GM18511 (cell line): ENCODE measurements around the gene OOEP.

Experiments
- ATAC-seq: cut with Tn5 transposase; IDR thresholded peaks from one replicate; pipeline ENCODE4 v1.9.1; 2021; ENCODE audit warnings: mild to moderate bottlenecking, moderate library complexity; ENCODE audit not compliant: unreplicated experiment

OOEP gene

DNA sequence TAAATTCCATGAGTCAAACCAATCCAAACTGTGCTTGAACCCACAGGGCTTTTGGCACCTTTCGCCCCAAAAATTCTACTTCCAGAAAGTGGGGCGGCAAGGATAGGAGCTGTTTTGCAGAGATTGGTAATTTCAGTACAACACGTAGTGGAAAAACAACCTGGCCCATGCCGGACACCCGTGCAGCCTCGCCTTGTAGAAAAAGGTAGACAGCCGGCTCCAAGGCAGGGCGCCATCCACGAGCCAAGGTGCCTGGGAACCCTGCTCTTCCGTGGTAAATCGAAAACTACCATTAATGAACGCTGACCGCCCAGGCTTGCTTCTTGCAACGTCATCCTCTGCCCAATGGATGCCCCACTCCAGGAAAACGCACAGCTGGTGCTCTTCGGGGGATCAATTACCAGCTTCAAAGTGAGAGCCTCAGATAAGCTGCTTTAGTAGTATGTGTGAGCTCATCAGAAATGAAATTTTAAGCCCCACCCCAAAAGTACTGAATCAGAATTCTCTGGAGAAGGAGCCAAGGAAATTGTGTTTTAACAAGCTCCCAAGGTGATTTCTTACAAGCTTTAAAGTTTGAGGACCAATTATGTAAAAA lies 1.8 kb downstream of the OOEP start:
- no peak for ATAC-seq

DNA sequence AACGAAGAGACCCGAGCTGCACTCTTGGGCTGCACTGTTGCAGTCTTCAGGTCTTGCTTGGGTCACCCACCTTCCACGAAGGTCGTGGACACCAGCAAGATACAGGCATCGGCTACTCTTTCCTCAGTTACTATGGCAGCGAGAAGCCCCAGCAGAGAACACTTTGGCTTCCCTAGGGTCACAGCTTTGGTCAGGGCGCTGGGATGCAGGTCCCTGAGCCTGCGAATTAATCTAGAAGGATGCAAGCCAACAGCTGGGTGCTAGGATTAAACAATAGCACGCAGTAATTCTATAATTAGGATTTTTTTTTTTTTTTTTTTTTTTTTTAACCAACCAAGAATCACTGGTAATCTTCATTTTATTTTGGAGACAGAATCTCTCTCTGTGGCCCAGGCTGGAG lies 5.1 kb downstream of the OOEP start:
- ATAC-seq, result no peak

DNA sequence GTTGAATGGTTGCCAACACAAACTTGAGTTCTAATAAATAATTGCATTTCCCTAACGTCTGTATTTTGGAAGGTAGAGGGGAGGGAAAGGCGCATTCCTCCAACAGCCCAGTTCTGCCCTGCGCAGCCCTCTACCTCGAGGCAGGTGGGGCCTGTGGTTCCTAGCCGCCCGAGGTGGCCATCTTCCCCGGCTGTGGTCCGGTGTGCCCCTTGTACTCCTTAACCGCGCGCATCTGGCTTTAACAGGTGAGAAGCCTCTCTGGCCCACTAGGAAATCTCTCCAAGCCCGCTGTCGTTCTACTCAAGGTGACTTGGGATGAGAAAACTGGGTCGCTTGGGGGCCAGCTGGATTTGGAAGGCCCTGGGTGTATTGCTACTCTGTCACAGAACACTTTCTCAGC lies 5.6 kb downstream of the OOEP start:
- no peak for ATAC-seq

DNA sequence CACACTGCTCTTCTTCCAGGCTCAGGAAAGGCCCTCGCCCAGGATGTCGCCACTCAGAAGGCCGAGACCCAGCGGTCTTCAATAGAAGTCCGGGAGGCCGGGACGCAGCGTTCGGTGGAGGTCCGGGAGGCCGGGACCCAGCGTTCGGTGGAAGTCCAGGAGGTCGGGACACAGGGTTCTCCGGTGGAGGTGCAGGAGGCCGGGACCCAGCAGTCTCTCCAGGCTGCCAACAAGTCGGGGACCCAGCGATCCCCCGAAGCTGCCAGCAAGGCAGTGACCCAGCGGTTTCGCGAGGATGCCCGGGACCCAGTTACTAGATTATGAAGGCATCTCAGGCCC lies 6.2 kb downstream of the OOEP start:
- ATAC-seq, result no peak

DNA sequence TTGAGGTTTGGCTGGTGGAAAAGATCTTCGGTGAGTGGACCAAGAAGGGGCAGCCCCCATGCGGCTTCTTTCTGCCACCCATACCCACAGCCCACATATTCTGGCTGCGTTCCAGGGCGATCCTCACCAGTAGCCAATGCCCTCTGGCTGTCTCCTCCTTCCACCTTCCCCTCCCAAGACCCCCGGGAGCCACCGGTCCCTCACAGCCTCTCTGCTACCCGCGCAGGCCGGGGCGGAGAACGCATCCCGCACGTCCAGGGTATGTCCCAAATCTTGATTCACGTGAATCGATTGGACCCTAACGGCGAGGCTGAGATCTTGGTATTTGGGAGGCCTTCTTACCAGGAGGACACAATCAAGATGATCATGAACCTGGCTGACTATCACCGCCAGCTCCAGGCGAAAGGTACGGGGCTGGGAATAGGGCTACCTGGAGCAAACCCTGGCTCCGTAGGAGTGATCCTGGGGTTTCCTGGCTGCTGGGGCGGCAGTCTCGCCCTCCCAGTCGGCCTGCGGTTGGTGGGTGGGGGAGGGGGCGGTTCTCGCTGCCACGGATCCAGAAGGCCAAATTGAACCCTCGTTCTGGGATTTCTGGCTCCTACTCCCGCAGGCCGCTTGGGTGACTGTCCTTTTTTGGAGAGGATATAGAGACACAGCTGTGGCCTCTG lies 6.7 kb downstream of the OOEP start:
- no peak for ATAC-seq

DNA sequence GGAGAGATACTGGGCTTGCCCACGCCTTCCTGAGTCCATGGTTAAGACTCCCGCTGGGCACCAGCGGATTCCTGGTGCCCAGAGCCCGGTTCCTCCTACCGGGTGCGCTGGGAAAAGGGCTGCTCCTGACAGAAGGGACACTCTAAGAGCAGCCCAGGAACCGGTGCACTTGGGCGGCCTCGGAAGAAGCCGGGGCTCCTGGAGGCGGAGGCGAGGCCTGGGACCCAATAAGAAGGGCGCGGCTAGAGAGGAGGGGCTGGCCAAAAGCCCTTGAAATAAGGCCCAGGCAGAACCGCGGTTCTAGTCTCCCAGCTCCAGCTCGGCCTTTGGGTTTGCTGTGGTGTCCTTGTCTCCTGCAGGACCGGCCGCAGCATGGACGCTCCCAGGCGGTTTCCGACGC lies 7.3 kb downstream of the OOEP start, which contains the start of gene KHDC3L:
KHDC3L (plus strand) TSS at position 301 of the 400 bp plus-strand sequence; CDS start at position 373, 72 bp downstream.
- no peak for ATAC-seq

DNA sequence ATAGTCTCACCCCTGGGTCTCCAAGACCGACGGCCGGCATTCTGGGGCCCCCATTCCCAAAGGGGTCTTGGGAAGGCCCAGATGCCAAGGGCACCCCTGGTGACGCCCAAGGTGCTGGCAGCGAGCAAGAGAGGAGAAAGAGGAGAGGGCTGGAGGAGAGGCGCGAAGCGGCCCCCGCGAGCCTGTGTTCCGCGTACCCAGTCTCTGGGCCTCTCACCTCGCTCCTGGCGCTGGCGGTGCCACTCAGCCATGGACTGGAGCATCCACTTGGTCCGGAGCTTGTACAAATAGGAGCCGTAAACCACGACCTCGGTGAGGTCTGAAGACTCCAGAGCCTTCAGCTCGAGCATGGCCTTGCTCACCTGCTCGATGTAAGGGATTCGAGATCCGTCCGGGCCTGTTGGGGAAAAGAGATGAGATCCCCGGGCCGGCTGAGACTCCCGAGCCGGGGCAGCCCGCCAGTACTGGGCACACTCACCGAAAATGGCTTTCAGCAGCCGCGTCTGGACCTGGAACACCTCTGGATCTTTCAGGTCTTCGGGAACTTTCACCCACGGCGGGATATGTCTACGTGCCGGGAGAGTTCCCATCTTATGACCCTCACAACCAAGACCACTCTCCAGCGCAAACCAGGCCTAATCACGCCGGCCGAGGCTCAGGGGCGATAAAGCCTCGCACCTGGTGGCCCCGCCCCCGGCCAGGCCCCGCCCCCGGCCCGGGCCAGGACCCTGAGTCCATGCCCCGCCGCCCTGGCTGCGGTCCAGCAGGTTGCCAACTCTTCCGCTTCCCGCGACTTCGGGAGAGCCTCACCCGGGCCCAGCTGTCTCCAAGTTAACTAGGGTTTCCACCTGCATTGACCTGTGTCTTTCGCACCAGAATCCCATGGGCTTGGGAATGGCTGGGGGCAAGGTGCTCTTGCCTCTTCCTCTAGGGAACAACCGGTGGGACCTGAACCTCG lies 15.8 kb downstream of the OOEP start, which contains the start of gene DPPA5:
DPPA5 (minus strand) TSS at position 641 of the 958 bp plus-strand sequence; CDS start at position 590, 51 bp downstream.
- no peak for ATAC-seq

DNA sequence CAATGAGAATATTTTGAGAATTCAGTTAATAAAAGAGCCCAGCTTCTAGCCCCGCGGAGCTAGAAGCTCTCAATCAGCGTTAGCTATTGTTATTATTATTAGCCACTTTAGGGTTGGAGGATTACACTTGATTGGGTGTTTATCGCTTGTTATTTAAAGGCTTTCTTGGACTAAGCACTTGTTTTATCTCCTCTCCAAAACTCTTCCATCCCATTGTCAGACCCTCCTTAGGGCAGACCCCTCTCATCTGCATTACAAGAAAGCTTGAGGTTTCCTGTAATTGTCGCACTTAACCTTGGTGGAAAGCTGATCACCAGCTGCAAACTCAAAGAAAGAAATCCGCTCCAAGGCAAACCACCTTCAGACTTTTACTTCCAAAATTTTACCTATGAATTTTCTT lies 20.4 kb downstream of the OOEP start:
- no peak for ATAC-seq

DNA sequence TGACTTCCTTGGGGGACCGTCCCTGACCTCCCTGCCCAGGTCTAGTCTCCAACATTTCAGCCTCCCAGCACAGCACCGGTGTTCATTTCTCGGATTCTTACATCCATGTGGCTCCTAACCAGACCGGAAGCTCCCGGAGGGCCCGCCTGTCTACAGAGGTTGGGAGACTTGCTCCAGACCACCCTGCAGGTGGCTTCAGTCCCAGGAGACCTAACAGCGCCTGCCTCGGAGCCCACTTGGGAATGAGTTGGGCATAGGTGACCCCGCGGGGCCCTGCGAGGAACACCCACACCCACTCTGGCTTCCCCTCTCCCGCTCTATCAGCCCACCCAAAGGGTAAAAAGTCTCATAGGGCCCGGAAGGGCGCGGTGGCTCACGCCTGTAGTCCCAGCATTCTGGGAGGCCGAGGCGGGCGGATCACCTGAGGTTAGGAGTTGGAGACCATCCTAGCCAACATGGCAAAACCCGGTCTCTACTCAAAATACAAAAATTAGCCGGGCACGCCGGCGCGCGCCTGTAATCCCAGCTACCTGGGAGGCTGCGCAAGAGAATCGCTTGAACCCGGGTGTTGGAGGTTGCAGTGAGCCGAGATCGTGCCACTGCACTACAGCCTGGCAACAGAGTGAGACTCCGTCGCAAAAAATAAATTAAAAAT lies 21.0 kb downstream of the OOEP start:
- ATAC-seq, result no peak

DNA sequence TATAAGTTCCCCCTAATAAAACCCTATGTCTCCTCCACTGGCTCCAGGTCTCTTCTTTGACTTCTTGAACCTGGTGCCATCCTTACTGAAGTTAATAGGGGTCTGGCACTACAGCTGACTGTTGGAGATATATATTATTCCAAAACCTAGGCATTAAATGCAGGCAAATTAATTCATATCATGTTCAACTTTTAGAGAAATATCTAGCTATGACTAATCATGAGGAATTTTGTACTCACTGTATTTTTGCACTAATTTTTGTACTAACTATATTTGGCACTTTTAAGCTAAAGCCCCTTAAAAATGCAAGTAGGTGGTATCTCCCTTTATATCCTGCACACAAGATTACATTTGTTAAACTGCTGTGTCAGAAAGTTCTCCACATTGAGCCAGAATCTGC lies 26.5 kb downstream of the OOEP start:
- ATAC-seq, result no peak

DNA sequence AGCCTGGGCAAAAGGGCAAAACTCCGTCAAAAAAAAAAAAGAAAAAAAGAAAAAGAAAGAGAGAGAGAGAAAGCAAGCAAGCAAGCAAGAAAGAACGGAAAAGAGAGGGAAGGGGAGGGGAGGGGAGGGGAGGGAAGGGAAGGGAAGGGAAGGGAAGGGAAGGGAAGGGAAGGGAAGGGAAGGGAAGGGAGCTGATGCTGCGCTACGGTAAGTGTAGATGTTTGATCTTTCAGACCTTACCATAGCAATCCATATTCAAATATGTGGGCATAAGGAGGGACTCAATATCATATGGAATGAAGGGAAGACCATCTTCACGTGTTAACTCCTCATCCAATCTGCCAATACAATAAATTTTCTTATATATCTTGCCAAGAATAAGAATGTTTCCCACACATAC lies 27.5 kb downstream of the OOEP start:
- ATAC-seq, result no peak

DNA sequence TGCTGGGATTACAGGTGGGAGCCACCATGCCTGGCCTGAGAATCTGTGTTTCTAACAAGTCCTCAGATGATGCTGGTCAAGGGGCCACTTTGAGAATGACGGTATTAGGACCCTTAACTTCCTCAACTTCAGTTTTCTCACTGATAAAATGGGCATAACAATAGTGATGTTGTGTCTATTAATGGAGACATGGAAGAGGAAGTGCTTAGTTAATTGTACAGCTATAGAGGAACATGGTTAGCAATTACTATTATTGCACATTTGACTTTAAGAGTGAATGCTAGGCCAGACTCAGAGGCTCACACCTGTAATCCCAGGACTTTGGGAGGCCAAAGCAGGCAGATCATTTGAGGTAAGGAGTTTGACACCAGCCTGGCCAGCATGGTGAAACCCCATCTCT lies 28.4 kb downstream of the OOEP start:
- no peak for ATAC-seq

DNA sequence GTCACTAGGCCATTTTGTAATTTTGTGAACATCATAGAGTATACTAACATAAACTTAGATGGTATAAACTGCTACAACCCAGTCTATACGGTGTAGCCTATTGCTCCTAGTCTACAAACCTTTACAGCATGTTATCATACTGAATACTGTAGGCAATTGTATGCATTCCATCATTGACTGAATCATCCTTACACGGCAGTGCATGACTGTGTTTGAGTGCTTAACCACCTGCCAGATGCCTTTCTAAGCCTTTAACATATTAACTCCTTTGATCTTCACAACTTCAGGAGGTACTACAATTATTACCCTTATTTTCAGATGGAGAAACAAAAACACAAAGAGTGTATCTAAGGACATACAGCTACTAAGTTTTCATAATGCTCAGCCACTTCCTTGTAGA lies 29.6 kb downstream of the OOEP start:
- no peak for ATAC-seq

DNA sequence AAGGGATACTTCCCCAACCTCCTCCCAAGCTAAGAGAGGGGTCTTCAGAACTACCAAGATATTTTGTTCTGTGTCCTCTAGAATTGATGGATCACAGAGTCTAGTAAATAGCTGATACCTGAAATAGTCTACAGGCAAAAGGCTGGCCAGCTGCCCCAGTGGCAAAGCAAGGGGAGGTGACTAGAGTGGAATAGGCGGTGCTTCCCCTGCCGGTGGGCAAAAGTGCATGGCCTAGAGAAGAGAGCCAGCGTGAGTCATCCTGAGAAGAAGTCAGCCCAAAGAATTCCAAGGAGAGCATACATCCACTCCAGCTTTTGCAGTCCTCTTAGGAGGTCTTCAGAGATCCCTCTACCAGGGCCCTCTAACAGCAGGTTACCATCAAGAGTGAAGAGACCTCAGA lies 30.4 kb downstream of the OOEP start:
- ATAC-seq, result no peak

DNA sequence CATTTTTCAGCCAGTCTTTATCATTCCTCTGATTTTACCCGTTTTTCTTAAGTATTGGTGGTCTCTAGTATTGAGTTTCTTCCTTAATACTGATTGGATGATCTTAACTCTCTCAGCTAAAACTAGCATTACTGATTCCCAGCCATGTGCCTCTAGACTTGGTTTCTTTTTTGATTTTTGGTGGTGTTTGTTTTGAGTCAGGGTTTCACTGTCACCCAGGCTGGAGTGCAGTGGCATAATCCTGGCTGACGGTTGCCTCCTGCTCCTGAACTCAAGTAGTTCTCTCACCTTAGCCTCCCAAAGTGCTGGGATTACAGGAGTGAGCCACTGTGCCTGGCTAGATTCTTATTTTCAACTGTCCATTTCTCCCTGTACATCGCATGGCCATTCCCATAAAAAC lies 40.5 kb downstream of the OOEP start:
- peak; percentile 78 for ATAC-seq

DNA sequence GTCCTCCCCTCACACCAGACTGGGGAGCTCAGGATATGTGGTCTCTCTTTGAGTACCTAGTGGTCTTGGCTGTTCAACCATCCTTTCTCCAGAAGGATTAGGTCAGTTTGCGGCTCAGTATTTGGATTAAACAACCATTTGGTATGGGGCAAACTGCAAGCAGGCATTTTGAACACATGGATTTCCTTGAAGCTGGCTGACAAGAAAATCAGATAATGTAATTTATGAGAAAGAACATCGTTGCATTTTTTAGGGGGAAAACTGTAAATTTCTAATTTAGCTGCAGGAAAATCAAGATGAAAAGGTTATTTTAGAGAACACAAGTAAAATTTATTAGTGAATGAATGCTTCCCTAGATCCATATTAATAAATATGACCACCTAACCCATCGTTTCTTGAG lies 40.9 kb downstream of the OOEP start:
- no peak for ATAC-seq

DNA sequence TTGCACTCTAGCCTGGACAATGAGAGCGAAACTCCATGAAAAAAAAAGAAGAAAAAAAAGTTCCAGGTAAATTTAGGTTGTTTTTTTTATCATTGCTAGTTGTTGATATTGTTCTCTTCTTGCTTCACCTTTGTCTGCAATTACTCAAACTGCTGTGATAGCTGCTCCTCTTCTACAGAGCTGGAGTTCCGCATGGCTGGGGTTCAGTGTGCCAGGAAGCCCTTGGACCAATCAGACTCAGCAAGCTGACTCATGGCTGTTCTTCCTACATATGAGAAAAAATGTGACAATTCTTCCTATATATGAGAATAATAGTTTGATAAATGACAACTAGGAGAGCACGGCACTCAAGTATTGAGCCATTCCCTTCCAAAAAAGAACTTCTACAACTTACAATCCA lies 44.0 kb downstream of the OOEP start:
- no peak for ATAC-seq

DNA sequence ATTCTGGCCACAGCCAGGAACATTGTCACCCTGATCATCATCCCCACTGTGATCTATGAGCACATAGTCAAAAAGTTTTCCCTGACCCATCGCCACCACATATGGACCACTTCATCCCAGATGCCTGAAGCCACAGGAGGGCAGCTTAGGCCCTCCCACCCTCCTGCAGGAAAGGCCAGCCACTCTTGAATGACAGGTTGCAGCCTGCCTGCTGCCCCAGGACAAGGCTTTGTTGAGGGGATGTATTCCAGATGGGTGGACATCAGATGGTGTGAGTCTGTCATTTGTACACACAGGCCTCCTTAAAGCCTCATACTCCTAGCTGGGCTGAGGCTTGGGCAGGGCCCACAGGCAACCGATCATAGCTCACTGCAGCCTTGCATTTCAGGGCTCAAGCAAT lies 46.4 kb downstream of the OOEP start:
- ATAC-seq, result no peak
